ENCODE results near the gene ATP8B1.

DNA sequence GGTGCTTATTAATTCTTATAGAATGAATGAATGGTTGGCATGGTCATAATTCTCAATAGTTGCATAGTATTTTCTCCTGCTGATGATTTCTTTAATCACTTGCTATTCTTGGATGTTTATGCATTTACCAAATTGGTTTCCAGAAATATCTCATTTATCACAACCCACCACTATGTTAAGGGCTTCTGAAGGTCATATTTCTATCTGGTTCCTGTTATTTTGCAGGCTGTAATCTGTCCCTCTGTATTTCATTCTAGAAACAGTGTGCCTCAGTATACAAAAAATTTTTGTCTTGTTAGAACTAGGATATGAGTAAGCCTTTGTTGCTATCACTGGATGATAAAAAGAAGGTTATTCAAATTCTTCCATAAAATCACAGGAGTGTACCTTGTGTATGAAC, 6.1 kb upstream of the ATP8B1 start:
- TF ChIP-seq, protein P1, sequence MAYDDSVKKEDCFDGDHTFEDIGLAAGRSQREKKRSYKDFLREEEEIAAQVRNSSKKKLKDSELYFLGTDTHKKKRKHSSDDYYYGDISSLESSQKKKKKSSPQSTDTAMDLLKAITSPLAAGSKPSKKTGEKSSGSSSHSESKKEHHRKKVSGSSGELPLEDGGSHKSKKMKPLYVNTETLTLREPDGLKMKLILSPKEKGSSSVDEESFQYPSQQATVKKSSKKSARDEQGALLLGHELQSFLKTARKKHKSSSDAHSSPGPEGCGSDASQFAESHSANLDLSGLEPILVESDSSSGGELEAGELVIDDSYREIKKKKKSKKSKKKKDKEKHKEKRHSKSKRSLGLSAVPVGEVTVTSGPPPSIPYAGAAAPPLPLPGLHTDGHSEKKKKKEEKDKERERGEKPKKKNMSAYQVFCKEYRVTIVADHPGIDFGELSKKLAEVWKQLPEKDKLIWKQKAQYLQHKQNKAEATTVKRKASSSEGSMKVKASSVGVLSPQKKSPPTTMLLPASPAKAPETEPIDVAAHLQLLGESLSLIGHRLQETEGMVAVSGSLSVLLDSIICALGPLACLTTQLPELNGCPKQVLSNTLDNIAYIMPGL (CRISPR knock-in tag; IDR thresholded peaks at IDR 0.05; ENCODE audit: borderline replicate concordance): no peak
- TF ChIP-seq, protein P2, sequence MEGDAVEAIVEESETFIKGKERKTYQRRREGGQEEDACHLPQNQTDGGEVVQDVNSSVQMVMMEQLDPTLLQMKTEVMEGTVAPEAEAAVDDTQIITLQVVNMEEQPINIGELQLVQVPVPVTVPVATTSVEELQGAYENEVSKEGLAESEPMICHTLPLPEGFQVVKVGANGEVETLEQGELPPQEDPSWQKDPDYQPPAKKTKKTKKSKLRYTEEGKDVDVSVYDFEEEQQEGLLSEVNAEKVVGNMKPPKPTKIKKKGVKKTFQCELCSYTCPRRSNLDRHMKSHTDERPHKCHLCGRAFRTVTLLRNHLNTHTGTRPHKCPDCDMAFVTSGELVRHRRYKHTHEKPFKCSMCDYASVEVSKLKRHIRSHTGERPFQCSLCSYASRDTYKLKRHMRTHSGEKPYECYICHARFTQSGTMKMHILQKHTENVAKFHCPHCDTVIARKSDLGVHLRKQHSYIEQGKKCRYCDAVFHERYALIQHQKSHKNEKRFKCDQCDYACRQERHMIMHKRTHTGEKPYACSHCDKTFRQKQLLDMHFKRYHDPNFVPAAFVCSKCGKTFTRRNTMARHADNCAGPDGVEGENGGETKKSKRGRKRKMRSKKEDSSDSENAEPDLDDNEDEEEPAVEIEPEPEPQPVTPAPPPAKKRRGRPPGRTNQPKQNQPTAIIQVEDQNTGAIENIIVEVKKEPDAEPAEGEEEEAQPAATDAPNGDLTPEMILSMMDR (IDR thresholded peaks at IDR 0.05): no peak
- no peak for TF ChIP-seq POLR2A (IDR thresholded peaks at IDR 0.05; ENCODE audit: low read length)
- no peak for TF ChIP-seq KDM5A (IDR thresholded peaks at IDR 0.05)

Data from A549 (cell line).